HCEC 1CT (cell line): ENCODE measurements around the gene ADCK2.
"Not testable (repeated sequence)": the region's sequence is repeated elsewhere in the genome, so short reads cannot be mapped to it uniquely, and the experiment has no call there.

Experiments used
- DNase-seq: peaks from one replicate; pipeline ENCODE4 v3.0.0-alpha.2; 2017

Gene ADCK2, protein sequence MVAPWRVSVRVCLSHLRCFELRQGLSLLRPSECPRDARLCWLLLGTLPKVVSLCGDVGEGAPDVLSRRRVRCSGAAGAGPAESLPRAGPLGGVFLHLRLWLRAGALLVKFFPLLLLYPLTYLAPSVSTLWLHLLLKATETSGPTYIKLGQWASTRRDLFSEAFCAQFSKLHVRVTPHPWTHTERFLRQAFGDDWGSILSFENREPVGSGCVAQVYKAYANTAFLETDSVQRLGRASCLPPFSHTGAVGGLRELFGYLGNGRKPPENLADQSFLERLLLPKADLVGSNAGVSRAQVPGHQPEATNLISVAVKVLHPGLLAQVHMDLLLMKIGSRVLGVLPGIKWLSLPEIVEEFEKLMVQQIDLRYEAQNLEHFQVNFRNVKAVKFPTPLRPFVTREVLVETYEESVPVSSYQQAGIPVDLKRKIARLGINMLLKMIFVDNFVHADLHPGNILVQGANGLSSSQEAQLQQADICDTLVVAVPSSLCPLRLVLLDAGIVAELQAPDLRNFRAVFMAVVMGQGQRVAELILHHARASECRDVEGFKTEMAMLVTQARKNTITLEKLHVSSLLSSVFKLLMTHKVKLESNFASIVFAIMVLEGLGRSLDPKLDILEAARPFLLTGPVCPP

DNA sequence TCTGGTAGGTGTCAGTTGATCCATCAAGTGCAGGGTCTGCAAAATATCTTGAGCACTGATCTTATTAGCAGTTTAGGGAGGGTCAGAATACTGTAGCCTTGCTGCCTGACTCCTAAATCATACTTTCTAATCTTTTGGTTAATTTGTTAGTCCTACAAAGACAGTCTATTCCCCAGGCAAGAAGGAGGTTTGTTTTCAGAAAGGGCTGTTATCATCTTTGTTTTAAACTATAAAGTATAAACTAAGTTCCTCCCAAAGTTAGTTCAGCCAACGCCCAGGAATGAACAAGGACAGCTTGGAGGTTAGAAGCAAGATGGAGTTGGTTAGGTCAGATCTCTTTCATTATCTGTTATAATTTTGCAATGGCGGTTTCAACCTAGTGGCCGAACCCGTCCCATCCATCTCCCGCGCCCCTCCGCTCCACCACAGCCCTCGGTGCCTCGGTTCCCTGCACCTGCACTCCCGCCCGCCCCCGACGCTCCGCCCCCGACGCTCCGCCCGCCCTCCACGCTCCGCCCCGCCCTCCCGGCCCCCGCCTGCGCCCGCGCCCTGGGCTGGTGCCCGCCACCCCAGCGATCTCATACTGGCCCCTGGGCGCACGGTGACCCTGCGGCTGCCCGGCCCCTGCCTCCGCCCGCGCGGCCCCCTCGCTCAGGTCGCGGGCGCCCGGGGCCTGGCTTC lies at the start of gene ADCK2:
ADCK2 (plus strand) TSS at position 564 of the 681 bp plus-strand sequence. CDS start 386 bp downstream, outside the sequence.
- DNase-seq, result no peak

DNA sequence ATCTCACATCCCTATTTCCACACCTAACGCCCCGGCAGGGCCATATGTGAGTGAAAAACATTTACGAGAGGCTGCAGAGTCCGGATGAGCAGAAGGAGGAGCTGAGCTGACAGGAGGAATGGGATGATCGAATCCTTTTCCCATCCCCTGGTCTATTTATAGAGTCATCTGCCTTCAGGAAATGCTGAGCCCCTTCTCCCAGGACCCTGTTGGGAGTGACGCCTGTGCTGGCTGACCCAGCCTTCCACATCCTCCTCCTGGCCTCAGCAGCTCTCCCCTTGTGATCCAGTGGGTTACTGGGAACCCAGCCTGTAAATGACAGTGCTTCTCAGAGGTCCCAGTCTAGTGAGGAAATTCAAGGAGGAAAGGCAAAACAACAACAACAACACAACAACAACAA lies 48.8 kb upstream of the ADCK2 start:
- no peak for DNase-seq

DNA sequence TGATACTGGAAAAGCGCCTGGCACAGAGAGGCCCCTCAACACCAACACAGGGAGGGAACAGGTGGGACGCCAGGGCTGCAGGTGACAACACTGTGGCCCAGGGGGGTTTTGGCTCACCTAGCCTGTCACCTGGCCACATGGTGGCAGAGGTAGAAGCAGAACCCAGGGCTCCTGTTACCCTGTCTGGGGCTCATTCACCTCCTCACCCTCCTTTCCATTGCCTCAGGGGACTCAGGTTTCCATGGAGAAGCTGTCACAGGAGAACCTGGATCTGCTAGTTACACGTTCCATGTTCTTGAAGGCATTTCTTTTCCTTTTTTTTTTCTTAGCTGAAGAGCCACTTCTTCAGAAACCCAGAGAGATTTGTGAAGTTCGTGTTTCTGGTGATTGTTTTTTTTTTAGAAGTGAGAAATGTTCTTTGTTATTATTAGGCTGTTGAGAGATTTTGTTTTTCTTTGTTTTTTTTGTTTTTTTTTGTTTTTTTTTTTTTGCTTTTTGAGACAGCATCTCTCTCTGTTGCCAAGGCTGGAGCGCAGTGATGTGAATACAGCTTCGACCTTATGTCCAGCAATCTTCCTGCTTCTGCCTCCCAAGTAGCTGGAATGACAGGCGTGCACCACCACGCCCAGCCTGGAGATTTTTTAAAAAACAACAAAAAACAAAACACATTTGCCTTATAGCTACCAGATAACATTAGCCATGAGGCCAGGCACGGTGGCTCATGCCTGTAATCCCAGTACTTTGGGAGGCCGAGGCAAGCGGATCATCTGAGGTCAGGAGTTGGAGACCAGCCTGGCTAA lies 48.2 kb upstream of the ADCK2 start:
- no peak for DNase-seq

DNA sequence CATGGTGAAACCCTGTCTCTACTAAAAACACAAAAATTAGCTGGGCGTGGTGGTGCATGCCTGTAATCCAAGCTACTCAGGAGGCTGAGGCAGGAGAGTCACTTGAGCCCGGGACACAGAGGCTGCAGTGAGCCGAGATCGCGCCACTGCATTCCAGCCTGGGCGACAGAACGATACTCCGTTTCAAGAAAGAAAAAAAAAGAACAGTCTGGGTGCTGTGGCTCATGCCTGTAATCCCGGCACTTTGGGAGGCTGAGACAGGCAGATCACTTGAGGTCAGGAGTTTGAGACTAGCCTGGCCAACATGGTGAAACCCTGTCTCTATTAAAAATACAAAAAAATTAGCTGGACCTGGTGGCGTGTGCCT lies 47.6 kb upstream of the ADCK2 start:
- not testable (repeated sequence) for DNase-seq

DNA sequence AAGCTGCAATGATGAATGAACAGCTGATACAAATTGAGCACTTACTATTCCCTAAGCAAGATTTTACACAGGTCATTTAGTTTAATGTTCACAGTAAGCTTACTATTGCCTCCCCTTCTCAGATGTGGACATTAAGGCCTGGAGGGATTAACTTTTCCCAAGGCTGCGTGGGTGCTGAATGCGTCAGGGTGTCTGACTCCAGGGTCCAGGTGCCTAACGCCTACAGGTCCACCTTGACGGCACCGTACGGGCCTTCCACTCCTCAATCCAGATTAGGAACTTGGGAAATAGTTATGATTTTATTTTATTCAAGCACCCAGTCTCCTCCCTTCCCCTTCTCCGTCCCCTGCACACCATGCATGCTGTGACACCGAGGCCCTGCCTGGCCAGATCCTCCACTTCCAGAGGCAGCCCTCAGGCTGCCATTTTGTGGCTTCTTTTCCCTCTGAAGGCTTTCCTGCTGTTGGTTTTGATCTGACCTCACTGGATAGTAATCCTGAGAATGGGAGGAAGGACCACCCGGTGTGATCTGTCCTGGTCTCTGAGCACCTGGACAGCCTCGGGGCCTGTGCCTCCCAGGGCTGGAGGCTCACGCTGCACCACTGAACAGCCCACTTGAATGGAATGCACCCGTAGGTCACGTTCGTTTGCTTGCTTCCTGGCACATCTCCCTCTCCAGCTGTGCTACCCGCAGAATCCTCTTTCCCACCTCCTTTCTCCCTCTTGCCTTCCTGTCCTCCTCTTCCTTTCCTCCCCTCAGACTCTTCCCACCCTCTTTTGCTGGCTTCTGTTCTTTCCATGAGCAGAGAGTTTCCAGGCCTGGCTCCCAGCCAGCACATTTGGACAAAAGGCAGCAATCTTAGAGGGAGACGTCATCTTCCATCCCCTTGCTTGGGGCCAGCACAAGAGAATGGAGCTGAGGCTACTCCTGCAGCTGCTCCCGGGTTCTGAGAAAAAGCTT lies 46.6 kb upstream of the ADCK2 start:
- DNase-seq, result peak; percentile 73

DNA sequence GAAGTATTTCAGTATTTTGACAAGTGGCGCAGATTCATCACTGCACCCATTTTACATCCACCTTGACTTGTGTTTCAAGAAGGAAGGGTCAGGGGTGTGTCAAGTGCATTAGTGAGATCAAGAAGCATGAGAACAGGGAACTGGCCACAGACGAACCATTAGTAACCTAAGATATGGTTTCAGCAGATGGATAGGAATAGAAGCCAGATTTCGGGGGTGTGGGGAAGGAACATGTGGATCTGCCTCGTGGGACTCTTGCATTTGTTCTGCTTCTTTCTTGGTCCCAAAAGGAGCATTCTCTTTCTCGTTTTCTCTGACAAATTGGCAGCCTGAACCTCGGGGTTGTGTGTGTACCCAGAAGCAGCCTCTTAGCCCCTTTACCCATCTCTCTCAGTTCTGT lies 41.7 kb upstream of the ADCK2 start:
- DNase-seq, result no peak

DNA sequence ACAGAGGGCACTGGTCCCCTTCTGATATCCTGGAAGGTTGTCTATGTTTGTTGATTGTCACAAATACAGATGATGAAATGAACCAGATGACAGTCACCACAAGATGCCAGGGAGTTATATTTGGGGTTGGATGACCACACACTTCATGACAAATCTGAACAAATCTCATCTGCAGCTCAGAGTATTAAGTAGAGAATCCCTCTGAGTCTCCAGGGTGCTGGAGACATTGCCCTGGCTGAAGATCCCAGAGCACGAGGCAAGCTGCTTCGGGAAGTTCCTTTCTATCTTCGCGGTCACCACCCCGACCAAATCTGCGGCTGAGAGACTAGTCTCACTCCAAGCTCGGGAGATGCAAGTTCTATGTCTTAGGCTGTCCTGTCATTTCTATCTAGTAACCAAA lies 41.1 kb upstream of the ADCK2 start:
- DNase-seq, result no peak

DNA sequence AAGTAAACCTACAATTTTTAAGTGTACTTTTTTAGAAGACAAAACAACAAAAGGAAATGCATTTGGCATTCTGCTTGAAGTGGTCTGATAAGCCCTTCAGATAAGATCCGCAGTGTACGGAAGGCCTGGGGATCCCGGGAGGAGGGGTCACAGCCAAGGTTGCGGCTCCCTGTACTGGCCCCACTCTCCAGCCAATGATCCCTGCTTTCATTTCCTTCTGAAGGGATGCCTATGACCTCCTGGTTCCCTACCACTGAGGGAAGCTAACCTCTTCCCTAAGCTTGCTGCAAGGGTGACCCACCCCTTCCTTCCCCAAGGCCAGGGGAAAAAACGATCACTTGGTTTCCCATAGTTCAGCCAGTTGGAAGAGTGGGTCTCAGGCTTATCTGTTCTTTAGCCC lies 37.4 kb upstream of the ADCK2 start:
- no peak for DNase-seq

DNA sequence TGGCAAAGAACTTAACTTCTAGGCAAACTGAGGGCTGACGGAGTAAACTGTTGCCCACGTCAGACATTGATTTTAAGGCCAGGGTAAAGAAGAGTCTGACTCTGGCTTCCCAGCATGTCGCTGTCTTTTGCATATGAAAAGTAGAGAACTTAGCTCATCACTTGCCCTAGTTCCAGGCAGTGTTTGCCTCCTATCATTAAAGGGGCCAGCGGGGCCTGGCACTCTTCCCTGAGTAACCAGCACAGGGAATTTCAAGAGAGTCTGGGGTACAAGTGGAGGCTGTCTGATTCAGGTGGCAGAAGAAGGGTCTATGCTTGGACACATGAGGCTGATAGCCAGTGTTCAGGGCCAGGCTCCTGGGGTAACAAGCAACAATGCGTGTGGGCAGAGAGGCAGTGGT lies 36.9 kb upstream of the ADCK2 start:
- no peak for DNase-seq

DNA sequence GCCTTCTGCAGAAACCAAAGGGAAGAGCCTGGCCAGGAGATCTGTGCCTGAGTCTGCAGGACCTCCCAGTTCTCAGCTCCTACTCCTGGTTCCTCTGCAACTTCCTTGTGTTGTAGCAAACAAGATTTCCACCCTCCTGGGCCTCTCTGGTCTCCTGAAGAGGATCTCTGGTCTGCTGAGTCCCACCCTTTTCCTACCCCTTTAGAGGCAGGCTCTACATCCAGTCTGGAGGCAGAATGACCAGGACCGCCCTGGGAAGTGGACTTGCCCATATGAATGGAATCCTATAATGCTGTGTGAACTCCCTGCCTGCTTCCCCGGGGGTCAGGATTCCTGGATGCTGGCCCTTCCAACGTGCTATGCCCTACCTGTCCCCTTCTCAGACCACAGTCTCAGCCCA lies 35.3 kb upstream of the ADCK2 start:
- no peak for DNase-seq

DNA sequence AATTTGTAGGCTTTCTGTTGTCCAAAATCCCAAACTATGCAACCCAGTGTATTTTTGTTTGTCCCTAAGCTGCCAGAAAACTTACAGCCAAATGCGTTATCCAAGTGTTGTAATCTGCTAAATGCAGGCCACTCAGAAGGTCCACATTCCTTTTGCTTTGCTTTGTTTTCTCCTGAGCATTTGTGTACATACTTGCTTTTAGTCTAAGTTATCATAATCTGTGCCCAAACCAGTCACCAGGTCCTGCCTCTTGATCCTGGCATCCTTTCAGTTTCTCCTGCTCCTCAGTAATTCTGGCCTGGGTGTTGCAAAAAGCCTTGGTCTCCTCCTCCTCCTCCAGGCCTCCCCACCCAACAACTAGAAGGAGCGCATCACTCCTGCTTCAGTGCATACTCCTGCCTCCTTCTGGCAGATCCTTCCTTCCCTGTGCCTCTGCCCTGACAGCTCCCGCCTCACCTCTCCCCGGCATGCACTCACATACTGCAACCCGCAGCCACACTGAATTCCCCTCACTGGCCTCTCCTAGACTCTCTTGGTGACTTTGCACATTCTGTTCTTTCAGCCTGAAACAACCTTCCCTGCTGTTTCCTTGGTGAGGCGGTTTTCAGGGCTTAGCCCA lies 34.5 kb upstream of the ADCK2 start:
- no peak for DNase-seq

DNA sequence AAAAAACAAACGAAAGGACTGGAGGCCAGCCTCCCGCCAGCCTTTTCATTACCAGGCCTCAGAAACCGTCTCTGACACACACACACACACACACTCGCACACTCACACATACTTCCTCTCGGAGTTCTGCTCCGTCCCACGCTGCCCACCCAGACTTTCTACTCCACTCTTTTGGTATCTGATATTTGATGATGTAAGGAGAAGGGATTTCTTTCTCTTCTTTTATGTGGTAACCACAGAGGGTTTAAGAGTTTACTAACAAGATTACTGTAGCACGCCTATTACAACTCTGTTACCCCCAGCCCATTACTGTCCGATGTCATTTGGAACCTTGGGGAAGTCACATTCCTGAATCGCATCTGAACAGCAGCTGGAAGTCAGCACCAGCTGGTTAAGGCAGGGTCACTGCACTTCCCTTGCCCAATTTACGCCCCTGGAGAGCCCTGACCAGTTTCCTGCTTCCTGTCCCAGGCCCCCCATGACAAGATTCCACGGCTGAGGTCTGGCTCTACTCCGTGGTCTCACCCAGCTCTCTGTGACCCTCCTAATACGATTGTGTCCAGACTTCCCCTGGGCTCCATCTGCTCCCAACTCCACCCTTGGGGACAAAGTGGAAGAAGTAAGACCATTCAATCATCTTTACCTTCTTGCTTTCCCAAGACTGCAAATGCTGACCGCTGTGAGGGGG lies 33.2 kb upstream of the ADCK2 start:
- no peak for DNase-seq

DNA sequence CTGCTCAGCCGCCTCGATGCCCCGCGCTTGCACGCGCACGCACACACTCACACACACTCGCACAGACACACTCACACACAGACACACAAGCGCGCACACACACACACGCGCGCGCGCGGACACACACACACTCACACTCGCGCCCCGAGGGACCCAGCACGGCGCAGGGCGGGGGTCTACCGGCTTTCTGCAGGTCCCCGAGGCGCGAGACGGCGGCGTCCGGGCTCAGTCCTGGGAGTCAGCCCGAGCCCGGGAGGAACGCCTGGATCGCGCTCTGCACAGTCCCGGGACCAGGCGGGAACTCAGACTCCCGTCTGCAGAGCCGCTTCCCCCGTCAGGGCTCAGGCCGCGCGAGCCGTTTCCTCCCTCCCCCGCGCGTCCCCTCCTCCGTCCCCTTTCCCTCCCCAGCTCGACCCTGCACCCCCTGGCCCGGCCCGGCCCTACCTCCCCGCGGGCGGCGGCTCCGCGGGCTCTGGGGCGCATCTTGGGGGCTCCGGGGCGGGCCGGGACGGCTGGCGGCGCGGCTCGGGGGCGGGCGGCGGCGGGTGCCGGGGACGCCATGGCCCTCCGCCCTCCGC lies 32.6 kb upstream of the ADCK2 start:
- DNase-seq, result peak; percentile 31

DNA sequence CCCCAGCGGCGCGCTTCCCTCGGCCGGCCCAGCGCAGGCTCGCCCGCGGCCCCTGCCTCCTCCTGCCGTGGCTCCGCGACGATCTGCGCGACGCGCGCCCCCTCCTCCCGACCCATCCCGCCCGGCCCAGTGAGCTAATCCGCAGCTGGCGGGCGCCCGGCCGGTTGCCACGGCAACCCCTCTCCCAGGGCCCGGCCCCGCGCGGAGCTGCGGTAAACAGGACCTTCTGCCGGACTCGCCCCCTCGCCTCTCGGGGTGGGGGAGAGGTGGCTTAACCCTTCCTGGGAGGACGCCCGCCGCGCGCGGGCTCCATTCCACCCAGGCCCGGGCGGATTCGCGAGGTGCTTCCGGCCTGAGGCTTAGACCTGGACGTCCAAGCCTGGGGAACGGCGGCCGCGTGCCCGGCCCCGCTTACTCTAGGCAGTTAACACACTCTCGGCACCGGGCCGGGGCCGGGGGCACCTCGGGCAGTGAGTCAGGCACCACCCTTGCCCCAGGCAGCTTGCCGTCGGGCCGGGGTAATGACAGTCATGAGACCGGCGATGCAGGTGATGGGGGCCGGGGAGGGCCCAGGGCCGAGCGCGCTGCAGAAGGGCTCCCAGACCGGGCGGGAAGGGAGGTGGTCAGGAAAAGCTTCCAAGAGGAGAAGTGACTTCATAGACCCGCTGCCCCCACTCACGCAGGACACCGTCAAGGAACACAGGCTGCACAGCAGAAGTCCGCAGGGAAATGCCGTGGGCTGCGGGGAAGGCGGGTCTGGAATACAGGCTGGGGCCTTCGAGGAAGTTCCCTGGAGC lies 31.8 kb upstream of the ADCK2 start, which contains the start of gene DENND2A:
DENND2A (minus strand) TSS at position 87 of the 797 bp plus-strand sequence. CDS start 38,416 bp downstream, outside the sequence.
- DNase-seq, result no peak

DNA sequence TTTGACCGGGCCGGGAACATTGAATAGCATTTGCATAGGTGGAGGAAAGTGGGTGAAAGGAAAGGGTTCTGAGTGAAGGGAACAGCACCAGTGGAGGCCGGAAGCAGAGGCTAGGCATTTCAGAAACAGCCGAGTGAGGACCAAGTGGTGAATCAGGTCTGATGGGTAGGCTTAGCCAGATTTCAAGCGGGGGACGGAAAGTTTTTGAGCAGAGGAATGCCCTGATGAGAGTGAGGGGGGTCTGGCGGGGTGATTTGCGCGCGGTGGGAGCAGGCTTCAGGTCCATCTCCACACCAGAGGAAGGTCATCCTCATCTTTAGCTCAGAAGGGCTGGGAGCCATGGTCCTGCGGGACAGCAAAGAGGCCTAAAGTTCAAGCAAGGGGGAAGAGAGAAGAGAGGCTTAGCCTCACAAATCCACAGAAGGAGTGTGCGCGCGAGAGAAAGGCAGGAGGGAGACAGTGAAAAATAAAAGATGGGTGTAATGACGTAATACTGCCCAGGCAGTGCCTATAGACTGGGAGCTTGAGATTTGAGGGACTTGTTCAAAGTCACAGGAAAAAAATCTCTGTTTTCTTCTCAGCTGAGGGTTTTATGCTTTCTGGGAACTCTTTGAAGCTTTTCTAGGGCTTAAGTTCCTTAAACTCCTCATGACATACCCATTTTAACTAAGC lies 31.1 kb upstream of the ADCK2 start:
- DNase-seq, result no peak

DNA sequence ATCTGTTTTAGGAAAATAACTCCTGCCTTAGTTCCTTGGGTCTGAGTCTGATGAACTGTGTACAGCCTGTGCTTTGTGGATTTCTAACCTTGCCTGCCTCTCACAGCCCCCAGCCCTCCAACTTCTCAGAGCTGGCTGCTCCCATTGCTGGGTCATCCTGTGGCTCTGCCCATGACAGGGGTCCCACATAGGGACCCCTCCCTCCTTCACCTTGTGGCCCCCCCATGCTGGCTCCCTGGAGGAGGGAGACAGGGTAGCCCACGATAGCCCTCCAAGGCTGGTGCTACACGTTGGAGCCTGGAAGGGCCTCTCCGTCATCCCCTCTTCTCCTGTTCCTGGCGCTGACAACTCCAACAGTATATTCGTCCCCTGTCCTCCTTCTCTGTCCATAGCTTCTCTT lies 29.3 kb upstream of the ADCK2 start:
- DNase-seq, result no peak

DNA sequence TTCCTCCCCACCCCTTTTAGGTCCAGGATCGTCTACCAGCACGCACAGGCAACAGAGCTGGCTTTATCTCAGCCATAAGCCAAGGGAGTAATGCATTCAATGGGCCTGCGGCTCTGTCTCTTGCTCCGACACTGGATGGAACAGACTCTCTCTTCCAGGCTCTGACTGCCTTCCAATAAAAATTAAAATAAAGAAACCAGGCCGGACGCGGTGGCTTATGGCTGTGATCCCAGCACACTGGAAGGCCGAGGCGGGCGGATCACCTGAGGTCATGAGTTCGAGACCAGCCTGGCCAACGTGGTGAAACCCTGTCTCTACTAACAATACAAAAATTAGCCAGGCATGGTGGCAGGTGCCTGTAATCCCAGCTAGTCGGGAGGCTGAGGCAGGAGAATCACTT lies 28.0 kb upstream of the ADCK2 start:
- DNase-seq, result not testable (repeated sequence)

DNA sequence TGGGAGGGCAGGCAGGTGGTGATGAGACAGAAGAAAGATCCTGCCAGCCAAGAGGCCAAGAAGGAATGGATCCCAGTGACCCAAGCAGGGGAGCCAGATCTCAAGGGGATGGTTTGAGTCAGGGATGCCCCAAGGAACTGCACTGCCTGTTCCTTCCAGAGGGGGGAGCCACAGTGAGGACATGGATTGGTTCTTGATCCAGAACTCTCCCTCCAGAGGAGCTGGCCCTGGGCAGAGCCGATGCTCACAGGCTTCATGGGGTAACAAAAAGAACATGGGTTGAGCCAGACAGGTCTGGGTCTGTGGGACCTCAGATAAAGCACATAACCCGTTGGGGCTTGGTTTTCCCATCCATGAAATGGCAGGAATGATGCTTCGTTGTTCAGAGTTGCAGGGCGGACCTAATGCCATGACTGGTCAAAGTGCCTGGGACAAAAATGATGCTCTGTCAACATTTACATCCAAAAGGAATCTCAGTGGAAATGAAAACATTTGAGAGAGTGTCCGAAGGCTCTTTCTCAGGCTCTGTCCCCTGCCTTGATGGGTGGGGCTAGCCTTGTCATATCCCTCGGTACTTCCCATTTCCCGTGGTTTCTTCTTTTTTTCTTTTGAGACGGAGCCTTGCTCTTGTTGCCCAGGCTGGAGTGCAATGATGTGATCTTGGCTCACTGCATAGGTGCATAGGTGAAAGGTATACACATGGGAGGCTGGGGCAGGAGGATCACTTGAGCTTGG lies 27.4 kb upstream of the ADCK2 start:
- DNase-seq, result no peak
